PC-3 (cell line): Measurements from ENCODE around the gene RIPOR2. TPM values are rescaled to one million over a fixed set of nuclear protein-coding genes. Genes with fewer than 3 reads are reported as not detected.

Experiments
- ATAC-seq: fragments of 200-7000 bp; cut with Tn5 transposase; 2 replicates; pipeline ENCODE4 v1.9.1; 2020; ENCODE audit warnings: mild to moderate bottlenecking, moderate library complexity
- Bru-seq: library from RNA; stranded (reverse); fragments of 400-500 nt; gene quantifications from one replicate; lab custom pipeline; 2021; lab: Mats Ljungman, UMichigan
- BruChase-seq, 2 experiments: library from RNA; stranded (reverse); fragments of 400-500 nt; gene quantifications; one replicate each; lab custom pipeline; 2021; lab: Mats Ljungman, UMichigan
- BruUV-seq: library from RNA; stranded (reverse); fragments of 400-500 nt; replicated peaks from 2 replicates; lab custom pipeline; 2021; lab: Mats Ljungman, UMichigan
- CTCF ChIA-PET: fragments of 300-600 bp; sonication (Branson Sonifier 250); formaldehyde crosslinking; loops from one replicate; lab custom pipeline; 2022; ENCODE audit warnings: antibody characterized with exemption; lab: Charles Lee
- POLR2A ChIA-PET: fragments of 300-600 bp; sonication (Branson Sonifier 250); formaldehyde crosslinking; loops from one replicate; lab custom pipeline; 2022; ENCODE audit warnings: antibody characterized with exemption; ENCODE audit not compliant: unreplicated experiment; lab: Charles Lee
- DNase-seq: peaks from one replicate; pipeline ENCODE4 v3.0.0-alpha.2; 2015
- H2AFZ ChIP-seq: fragments of 300-600 bp; sonication (generic); 2 replicates; pipeline ENCODE4 v1.6.0; 2016; ENCODE audit warnings: antibody characterized with exemption, low read length
- H3F3A ChIP-seq: fragments of 300-600 bp; sonication (generic); one replicate; pipeline ENCODE4 v1.6.0; 2017; ENCODE audit warnings: antibody characterized with exemption, low read length, control low read depth, mild to moderate bottlenecking; ENCODE audit not compliant: unreplicated experiment
- H3K27ac ChIP-seq: fragments of 300-600 bp; sonication (generic); 2 replicates; pipeline ENCODE4 v1.5.1; 2016; ENCODE audit warnings: mild to moderate bottlenecking, low read length
- H3K27me3 ChIP-seq: fragments of 300-600 bp; sonication (generic); 2 replicates; pipeline ENCODE4 v1.6.1; 2016; ENCODE audit warnings: low read length, mixed read lengths
- H3K36me3 ChIP-seq: fragments of 300-600 bp; sonication (generic); 2 replicates; pipeline ENCODE4 v1.6.1; 2016; ENCODE audit warnings: low read depth, mixed run types, low read length, mixed read lengths
- H3K4me1 ChIP-seq: fragments of 300-600 bp; sonication (generic); 2 replicates; pipeline ENCODE4 v1.5.1; 2016; ENCODE audit warnings: low read length; ENCODE audit not compliant: insufficient read depth
- H3K4me2 ChIP-seq: fragments of 300-600 bp; sonication (generic); 2 replicates; pipeline ENCODE4 v1.6.0; 2016; ENCODE audit warnings: low read length
- H3K4me3 ChIP-seq: fragments of 300-600 bp; sonication (generic); 2 replicates; pipeline ENCODE4 v1.5.1; 2016; ENCODE audit warnings: mild to moderate bottlenecking, low read length, mixed read lengths
- H3K79me2 ChIP-seq: fragments of 300-600 bp; sonication (generic); 2 replicates; pipeline ENCODE4 v1.6.1; 2017; ENCODE audit warnings: low read length, mixed read lengths
- H3K9ac ChIP-seq: fragments of 300-600 bp; sonication (generic); 2 replicates; pipeline ENCODE4 v1.6.0; 2016; ENCODE audit warnings: mild to moderate bottlenecking, low read length
- H3K9me2 ChIP-seq: fragments of 300-600 bp; sonication (generic); replicated peaks from 2 replicates; pipeline ENCODE4 v1.6.1; 2016; ENCODE audit warnings: mixed run types, low read length, mixed read lengths
- H3K9me3 ChIP-seq: fragments of 300-600 bp; sonication (generic); 2 replicates; pipeline ENCODE4 v1.6.1; 2016; ENCODE audit warnings: low read length, mixed read lengths
- H4K20me1 ChIP-seq: fragments of 300-600 bp; sonication (generic); 2 replicates; pipeline ENCODE4 v1.6.1; 2016; ENCODE audit warnings: low read length, mixed read lengths
- CTCF ChIP-seq: fragments of 300-600 bp; sonication (generic); conservative IDR thresholded peaks from 2 replicates; pipeline ENCODE4 v1.5.1; 2017; ENCODE audit warnings: antibody characterized with exemption, low read depth, mild to moderate bottlenecking, low read length
- EZH2 ChIP-seq: fragments of 300-600 bp; sonication (generic); IDR thresholded peaks from one replicate; pipeline ENCODE4 v1.6.1; 2017; ENCODE audit warnings: antibody characterized with exemption, mild to moderate bottlenecking, low read length; ENCODE audit not compliant: unreplicated experiment
- EZH2phosphoT487 ChIP-seq: fragments of 300-600 bp; sonication (generic); IDR thresholded peaks from 2 replicates; pipeline ENCODE4 v1.6.1; 2018; ENCODE audit warnings: mild to moderate bottlenecking, antibody characterized with exemption, low read length, borderline replicate concordance
- intact Hi-C: fragments of 100-400 bp; cut with micrococcal nuclease; formaldehyde crosslinking; loops from 2 replicates; pipeline ENCODE4 v1.9.0; 2023
- long read RNA-seq: library from polyadenylated mRNA; unstranded; transcript quantifications from one replicate; pipeline ENCODE4 v2.0.0, GENCODE V29; 2021; ENCODE audit not compliant: unreplicated experiment
- total RNA-seq: library from RNA; depleted of rRNA; stranded (reverse); fragments of >200 nt; gene quantifications from 2 replicates; pipeline ENCODE4 v1.2.3, GENCODE V29; 2014; rRNA removed

RIPOR2 gene
- 0.44 and 0.52 TPM in 2 replicates for total RNA-seq
- Bru-seq, nascent RNA = percentile 15 among the genes with signal in this experiment
- percentile 13 among the genes with signal in this experiment for BruChase-seq, experiment 1, labeled RNA remaining after a 6-hour chase
- BruChase-seq, experiment 2, labeled RNA remaining after a 2-hour chase = percentile 15 among the genes with signal in this experiment
- long read RNA-seq, partial matches to known transcripts = 1 of 3 reads
- long read RNA-seq, other reads (novel, unspliced or antisense) = 2 of 3 reads

DNA sequence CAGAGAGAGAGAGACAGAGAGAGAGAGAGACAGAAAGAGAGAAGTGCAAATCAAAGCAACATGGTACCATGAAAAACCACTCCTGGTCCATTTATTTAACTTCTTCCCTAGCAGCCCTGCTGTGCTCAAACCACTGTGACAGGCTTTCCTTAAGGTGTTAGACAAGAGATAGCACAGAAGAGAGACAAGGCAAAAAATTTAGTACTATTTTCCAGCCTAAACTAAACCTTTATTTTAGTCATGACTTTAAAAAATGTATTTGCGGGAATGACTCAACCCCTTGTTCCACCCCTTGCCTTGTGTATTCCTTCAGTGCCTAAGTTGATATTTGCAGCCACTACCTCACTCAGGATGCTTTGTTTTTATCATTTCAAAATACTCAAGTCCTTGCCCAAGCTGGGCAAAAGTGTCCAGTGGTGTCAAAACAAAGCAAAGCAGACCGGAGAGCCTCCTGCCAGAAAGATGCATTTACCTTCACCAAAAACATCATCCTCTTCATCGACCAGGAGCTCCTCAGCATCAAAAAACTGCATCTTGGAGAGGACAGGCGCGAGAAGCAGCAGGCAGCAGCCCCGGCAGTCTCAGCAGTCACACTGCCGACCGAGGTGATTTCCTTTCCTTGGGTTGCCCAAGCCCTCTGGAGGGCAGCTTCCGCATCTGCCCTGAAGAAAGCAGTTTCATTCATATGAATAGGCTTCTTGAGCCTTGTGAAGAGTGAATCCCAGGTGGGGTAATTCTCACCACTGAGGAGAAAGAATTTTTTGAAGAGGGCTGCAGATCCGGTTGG is at the start of gene RIPOR2:
RIPOR2 (minus strand) TSS at position 595 of the 787 bp plus-strand sequence; CDS start at position 533, 62 bp downstream.
- Histone ChIP-seq H3K9ac (no peak within 1 kb of the TSS), H2AFZ (no peak within 1 kb of the TSS), H3F3A (no peaks in the 10 kb centered on the region), H3K9me2 (no peaks in the 10 kb centered on the region), H3K4me3 (no peak within 1 kb of the TSS), H3K27me3 (no peaks in the 10 kb centered on the region), H4K20me1 (no peaks in the 10 kb centered on the region), H3K79me2 (no peaks in the 10 kb centered on the region), H3K27ac (no peak within 1 kb of the TSS), H3K36me3 (no peaks in the 10 kb centered on the region), H3K4me1 (peaks cover 16% of the 10 kb centered on the region), H3K4me2 (no peak within 1 kb of the TSS), H3K9me3 (no peaks in the 10 kb centered on the region)
- CTCF ChIA-PET = no interaction called here
- BruUV-seq = no TSS peak
- no peak for TF ChIP-seq CTCF
- TF ChIP-seq EZH2phosphoT487 = no peak
- no peak for TF ChIP-seq EZH2
- ATAC-seq (no peak), DNase-seq (peak; percentile 19)
- intact Hi-C loops = no loop called here
- POLR2A ChIA-PET = no interaction called here

DNA sequence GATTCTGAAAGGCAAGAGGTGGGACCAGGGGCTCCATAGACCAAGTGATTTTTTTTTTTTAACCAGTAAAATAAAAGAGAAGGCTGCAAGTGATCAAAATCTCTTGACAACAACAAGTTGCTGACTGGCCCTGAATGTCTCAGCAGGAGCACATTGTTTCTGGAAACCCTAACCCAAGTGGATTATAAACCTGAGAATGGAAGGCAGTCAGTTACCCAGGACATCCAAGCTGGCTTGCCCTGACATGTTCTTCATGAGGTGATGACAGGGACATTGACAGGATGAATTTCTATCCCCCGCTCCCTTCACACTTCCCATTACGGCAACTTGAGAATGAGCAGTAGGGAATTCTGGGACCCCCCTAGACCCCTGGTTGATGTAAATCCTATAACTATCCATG is 49.6 kb upstream of the RIPOR2 start:
- intact Hi-C loops = no loop called here
- Histone ChIP-seq H3K9ac (no peak overlapping the region), H3K36me3 (no peaks in the 10 kb centered on the region), H3K27me3 (no peaks in the 10 kb centered on the region), H3K4me1 (peaks cover 3% of the 10 kb centered on the region), H3K4me2 (no peak overlapping the region), H3F3A (no peaks in the 10 kb centered on the region), H2AFZ (no peak overlapping the region), H3K79me2 (no peaks in the 10 kb centered on the region), H3K4me3 (no peak overlapping the region), H3K27ac (no peak overlapping the region), H3K9me2 (no peaks in the 10 kb centered on the region), H4K20me1 (no peaks in the 10 kb centered on the region), H3K9me3 (no peaks in the 10 kb centered on the region)
- TF ChIP-seq EZH2 = no peak
- TF ChIP-seq EZH2phosphoT487 = no peak
- TF ChIP-seq CTCF = no peak
- DNase-seq = no peak
- ATAC-seq = no peak
- CTCF ChIA-PET = no interaction called here
- no TSS peak for BruUV-seq
- POLR2A ChIA-PET = no interaction called here

- intact Hi-C loops = no loop called here
- no peak for TF ChIP-seq CTCF
- TF ChIP-seq EZH2phosphoT487 = no peak
- no peak for TF ChIP-seq EZH2
- ChIA-PET POLR2A (no interaction called here), CTCF (no interaction called here)
- no peaks in the 10 kb centered on the region for H3K27me3 ChIP-seq
- no peak for ATAC-seq
- H3F3A ChIP-seq = no peaks in the 10 kb centered on the region
- H3K27ac ChIP-seq = no peak overlapping the region
- no peak overlapping the region for H3K9ac ChIP-seq
- no TSS peak for BruUV-seq
- H3K79me2 ChIP-seq = no peaks in the 10 kb centered on the region
- no peaks in the 10 kb centered on the region for H3K4me1 ChIP-seq
- H4K20me1 ChIP-seq = no peaks in the 10 kb centered on the region
- H3K4me3 ChIP-seq = no peak overlapping the region
- H3K36me3 ChIP-seq = no peaks in the 10 kb centered on the region
- no peak overlapping the region for H2AFZ ChIP-seq
- no peak overlapping the region for H3K4me2 ChIP-seq
- H3K9me3 ChIP-seq = no peaks in the 10 kb centered on the region
- no peaks in the 10 kb centered on the region for H3K9me2 ChIP-seq
- no peak for DNase-seq
These were observed 46.5 kb upstream of the RIPOR2 start for GRCh38 chr6:24982231-24982630.
